NCI-H2171 (cell line): ENCODE data around the gene SPDYE8.
"Not testable (repeated sequence)": the region's sequence is repeated elsewhere in the genome, so short reads cannot be mapped to it uniquely, and the experiment has no call there.

ENCODE experiments used
- DNase-seq: peaks from one replicate; lab custom pipeline; 2025; lab: John Stamatoyannopoulos, UW

SPDYE8 gene

DNA sequence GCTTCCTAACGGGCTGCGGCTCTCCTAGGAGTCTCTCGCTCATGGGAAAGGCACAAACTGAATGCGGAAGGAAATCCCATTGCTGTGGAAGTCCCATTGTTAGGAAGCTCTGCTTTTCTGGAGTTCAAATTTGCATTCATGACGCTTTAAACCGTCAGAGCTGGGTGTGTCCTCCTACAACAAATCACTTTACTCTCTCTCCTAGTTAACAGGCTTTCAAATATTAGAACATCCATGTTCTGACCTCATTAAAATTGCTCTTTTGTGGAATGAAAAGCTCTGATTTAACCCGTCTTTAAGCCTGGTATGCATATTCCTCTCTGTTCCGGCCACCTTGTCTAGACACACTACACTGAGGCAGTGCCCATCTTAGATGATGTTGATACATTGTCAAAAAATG lies at the start of gene SPDYE8:
SPDYE8 (minus strand) TSS at position 101 of the 400 bp plus-strand sequence. CDS start 1,800 bp downstream, outside the sequence.
- DNase-seq, result not testable (repeated sequence)

DNA sequence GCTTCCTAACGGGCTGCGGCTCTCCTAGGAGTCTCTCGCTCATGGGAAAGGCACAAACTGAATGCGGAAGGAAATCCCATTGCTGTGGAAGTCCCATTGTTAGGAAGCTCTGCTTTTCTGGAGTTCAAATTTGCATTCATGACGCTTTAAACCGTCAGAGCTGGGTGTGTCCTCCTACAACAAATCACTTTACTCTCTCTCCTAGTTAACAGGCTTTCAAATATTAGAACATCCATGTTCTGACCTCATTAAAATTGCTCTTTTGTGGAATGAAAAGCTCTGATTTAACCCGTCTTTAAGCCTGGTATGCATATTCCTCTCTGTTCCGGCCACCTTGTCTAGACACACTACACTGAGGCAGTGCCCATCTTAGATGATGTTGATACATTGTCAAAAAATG lies 28.2 kb upstream of the SPDYE8 start, which contains the start of gene SPDYE11:
SPDYE11 (minus strand) TSS at position 101 of the 400 bp plus-strand sequence. CDS start 1,800 bp downstream, outside the sequence.
- DNase-seq, result not testable (repeated sequence)

GRCh38 chr7:73006491-73006890 lies 23.1 kb downstream of the SPDYE8 start:
- not testable (repeated sequence) for DNase-seq

GRCh38 chr7:73005693-73006447 lies 23.7 kb downstream of the SPDYE8 start:
- not testable (repeated sequence) for DNase-seq

DNA sequence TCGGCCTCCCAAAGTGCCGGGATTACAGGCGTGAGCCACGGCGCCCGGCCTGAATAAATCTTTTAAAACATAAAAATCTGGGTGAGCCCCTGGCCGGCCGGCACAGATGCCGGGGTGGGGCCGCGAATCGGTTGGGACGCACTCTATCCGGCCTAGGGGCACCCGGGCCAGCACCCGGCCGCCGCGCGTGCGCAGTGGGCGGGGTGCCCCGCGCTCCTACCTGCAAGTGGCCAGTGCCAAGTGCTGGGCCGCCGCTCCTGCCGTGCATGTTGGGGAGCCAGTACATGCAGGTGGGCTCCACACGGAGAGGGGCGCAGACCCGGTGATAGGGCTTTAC lies 24.2 kb downstream of the SPDYE8 start:
- DNase-seq, result not testable (repeated sequence)

DNA sequence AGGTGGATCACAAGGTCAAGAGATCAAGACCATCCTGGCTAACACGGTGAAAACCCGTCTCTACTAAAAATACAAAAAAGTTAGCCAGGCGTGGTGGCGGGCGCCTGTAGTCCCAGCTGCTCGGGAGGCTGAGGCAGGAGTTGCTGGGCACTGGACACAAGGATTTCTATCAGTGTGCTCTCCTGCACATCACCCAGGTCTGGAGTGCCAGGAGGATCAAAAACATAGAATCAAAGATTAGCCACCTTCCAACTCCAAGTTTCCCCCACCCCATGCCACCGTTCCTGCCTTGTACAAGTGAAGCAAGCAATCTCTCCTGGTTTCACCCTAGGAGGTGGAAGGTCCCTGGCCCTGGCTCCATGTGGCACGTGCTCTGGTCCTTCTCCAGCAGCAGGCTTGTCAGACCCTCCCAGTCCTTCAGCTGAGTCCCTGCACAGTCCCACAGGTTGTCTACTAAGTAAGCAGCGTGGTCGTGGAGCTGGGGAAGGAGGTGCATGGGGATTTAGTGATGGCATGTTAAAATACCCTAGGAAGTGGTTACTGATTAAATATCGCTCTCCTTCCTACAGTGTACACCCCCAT lies 31.6 kb downstream of the SPDYE8 start:
- DNase-seq, result not testable (repeated sequence)

GRCh38 chr7:72997447-72997846 lies 32.1 kb downstream of the SPDYE8 start:
- not testable (repeated sequence) for DNase-seq

DNA sequence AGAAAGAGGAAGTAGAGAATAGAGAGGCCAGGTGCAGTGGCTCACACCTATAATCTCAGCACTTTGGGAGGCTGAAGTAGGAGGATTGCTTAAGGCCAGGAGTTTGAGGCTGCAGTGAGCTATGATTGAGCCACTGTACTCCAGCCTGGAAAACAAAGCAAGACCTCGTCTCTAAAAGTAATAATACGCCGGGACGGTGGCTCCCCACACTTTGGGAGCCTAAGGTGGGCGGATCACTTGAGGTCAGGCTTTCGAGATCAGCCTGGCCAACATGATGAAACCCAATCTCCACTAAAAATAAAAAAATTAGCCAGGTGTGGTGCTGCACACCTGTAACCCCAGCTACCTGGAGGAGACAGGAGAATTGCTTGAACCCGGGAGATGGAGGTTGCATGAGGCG lies 34.1 kb downstream of the SPDYE8 start:
- DNase-seq, result not testable (repeated sequence)

DNA sequence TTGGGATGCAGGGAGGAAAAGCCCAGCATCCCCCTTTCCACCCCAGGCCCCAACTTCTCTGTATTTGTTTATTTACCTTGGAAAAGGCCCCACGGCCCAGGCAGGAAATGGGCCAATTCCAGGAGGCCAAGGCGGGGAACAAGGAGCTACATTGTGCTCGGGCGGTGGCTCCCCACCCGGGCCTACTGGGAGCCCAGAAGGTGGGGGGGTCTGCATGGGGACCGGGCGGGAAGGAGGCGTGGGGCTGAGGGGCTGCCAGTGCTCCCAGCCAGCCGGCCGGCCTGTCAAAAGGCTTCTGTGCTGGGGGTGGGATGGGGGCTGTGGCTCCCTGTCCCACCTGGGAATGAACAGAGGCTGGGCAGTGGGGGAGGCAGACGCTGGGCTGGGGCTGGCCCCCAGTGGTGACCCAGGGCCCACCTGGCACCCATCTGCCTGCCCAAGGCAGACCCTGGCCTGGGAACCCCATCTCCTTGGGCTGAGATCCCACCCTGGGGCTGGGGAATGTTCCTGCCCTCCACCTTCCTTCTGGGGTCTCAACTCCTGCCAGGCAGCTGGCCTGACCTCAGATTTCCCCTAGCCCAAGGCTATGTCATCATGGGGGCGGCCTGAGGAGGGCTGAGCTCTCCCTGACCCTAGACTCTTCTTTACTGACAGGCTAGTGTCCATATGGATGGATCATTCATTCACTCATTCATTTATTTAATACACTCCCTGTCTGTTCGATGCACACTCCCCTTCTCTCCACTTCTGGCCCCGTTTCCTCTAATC lies 39.2 kb downstream of the SPDYE8 start:
- DNase-seq, result not testable (repeated sequence)

- not testable (repeated sequence) for DNase-seq
Observed at GRCh38 chr7:72982084-72982483, 47.5 kb downstream of the SPDYE8 start.

DNA sequence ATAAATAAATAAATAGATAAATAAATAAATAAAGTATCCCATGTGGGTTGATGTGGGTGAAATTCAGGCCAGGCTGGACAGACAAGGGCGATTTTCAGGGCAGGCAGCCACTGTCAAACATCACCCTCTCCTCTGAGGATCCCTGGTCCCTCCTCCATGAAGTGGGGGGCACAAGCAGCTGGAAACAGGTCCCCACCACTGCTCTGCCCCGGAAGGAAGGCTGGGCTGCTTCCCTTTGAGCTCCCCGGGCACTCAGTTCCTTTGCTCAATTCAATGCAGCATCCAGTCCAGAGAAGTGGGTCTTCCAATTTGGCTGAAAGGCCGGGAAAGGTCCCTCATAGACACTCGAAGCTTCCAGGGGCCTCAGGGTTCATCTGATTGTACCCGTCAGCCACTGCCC lies 49.2 kb downstream of the SPDYE8 start:
- not testable (repeated sequence) for DNase-seq

DNA sequence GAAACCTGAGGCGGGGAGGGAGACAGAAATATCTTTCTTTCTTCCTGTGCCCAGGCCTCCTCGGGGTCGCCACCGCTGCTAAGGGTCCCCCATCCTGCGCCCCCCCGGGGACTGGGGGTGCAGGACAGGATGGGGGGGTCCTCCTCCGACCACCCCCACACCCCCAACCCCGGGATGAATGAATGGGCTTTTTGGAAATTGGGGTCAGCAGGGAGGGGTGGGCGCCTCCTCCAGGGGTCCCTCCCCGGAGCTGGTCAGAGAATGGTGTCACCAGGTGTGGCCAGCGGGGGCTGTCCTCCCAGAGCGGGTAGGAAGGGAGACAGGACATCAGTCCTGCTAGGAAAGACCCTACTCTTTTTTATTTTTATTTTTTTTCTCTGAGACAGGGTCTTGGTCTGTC lies 53.1 kb downstream of the SPDYE8 start:
- DNase-seq, result not testable (repeated sequence)

DNA sequence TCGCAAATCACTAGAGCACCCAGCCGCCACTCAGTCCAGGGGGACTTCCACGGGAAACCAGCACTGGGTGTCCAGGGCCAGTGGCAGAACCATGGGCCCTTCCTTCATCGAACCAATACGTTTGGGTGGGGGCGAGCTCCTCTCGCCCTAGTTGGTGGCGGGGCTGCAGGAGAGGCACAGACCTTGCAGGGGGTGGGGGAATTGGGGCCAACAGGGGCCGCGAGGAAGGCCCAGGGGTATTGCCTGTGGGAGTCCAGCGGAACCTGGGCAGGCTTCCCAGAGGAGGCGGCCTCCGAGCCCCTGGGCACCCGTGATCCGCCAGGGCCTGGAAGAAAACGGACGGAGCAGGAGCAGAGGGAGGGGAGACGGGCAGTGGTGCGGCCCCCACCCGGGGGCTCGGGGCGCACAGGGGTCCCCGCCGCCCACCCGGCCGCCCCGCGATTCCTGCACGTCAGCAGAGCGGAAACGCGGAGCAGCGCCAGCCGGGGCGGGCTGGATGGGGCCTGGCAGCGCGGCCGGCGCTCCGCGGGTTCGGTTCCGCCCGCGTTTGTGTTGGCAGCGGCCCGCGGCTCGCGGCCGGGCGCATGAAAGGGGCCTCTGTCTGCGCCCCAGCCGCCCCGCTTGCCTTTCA lies 53.8 kb downstream of the SPDYE8 start:
- DNase-seq, result not testable (repeated sequence)

GRCh38 chr7:72974781-72975180 lies 54.8 kb downstream of the SPDYE8 start:
- not testable (repeated sequence) for DNase-seq

- DNase-seq, result not testable (repeated sequence)
Observed at GRCh38 chr7:72971505-72971904, 58.1 kb downstream of the SPDYE8 start.
